Measurements from ENCODE around the gene VEGFB.

The VEGFB gene, protein sequence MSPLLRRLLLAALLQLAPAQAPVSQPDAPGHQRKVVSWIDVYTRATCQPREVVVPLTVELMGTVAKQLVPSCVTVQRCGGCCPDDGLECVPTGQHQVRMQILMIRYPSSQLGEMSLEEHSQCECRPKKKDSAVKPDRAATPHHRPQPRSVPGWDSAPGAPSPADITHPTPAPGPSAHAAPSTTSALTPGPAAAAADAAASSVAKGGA

GRCh38 chr11:64233913-64234586, at the start of gene VEGFB:
TSS of gene VEGFB (plus strand) at chr11:64234584. CDS start at chr11:64234834, 250 bp downstream.
- peak; percentile 88 for DNase-seq

DNA sequence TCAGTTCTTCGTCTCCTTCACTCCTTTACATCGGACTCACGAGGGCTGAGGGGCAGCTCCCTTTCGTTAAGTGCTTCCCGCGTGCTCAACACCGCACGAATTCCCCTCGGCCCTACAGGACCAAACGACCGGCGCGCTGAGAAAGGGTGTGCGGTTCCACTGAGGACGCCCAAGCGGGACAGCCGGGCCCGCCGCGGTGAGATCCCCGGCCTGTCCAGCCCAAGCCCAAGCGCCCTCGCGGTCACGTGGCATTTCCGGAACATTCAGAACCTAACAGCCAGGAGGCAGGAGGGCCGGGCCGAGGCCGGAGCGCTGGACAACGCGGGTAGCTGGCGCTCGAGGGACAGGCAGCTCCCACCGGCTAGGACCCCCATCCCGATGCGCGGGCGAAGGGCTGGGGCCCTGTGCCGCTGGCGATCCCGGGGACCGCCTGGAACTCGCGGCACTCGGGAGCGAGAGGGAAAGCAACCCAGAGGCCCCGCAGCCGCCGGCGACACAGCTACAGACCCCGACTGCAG, 49.1 kb upstream of the VEGFB start:
- peak; percentile 88 for DNase-seq

DNA sequence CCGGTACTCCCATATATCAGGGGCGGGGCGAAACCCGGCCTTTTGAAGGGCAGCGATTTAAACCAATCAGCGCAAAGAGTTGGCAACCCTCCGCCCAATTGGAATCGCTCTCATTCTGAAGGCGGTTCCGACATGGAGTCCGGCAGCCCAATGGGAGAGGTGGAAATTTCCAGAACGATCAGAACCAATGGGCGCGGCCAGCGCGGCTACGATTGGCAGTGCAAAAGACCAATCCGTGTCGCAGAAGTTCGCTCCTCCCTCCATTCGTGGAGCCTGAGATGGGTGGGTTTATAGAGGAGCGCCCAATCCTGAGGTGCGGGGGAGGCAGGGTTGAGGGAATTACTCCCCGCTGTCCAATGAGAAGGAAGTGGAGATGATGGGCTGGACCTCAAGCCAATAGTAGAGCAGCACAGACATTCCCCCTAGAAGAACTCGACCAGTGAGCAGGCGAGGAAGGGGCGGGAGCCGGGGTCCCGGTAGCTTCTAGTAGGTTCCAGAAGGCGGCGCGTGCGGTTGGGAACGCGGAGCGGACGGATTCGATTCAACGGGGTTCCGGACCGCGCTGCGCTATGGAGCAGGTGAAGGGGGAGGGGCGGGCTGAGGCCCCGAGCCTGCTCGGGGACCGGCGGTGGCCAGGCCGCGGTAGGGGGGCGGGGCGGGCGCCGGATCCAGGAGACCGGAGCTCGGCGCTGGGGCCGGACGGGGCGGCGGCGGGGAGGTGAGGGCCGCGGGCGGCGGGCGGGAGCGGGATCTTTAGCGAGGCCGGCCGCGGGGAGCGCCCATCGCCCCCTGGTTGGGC, 48.5 kb upstream of the VEGFB start, which contains the start of gene STIP1:
Gene STIP1 (plus strand): TSS at position 479 of the 799 bp plus-strand sequence. CDS start 91 bp downstream, at position 570.
- peak; percentile 100 for DNase-seq

- DNase-seq, result peak; percentile 58
These were observed 47.8 kb upstream of the VEGFB start for GRCh38 chr11:64186492-64187165.

DNA sequence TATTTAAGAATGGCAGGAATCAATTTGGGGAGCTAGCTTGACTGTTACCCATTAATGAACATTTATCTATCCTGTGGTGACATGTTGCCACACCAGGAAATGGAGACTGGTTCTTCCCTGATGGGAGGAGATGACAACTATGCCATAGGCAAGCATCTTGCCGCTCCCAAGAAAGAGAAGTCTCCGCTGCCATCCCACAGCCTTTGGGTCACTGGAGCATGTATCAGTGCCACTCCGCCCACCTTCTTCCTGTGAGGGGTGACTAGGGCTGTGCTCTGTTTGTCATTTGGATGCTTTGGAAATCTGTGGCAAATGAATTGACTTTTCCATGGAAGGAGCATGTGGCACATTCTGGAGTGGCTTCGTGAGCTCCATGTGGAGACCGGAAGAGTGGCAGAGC, 42.0 kb upstream of the VEGFB start:
- no peak for DNase-seq

GRCh38 chr11:64196626-64197025, 37.8 kb upstream of the VEGFB start:
- DNase-seq, result no peak

DNA sequence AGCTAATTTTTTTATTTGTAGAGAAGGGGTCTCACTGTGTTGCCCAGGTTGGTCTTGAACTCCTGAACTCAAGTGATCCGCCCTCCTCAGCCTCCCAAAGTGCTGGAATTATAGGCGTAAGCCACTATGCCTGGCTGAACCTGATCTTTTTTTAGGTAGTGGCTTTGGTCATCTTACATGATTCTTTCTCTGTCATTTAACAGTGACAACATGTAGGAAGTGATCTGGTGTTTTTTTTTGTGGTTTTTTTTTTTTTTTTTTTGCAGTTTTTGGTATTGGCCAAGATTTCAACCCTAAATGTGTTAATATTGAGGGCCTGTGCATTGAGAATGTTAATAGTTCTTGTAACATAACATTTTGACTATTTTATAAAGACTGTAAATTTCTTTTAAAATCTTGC, 35.9 kb upstream of the VEGFB start:
- no peak for DNase-seq

GRCh38 chr11:64201543-64201942, 32.8 kb upstream of the VEGFB start:
- DNase-seq, result no peak

- no peak for DNase-seq
These were observed 31.4 kb upstream of the VEGFB start for GRCh38 chr11:64202992-64203391.

DNA sequence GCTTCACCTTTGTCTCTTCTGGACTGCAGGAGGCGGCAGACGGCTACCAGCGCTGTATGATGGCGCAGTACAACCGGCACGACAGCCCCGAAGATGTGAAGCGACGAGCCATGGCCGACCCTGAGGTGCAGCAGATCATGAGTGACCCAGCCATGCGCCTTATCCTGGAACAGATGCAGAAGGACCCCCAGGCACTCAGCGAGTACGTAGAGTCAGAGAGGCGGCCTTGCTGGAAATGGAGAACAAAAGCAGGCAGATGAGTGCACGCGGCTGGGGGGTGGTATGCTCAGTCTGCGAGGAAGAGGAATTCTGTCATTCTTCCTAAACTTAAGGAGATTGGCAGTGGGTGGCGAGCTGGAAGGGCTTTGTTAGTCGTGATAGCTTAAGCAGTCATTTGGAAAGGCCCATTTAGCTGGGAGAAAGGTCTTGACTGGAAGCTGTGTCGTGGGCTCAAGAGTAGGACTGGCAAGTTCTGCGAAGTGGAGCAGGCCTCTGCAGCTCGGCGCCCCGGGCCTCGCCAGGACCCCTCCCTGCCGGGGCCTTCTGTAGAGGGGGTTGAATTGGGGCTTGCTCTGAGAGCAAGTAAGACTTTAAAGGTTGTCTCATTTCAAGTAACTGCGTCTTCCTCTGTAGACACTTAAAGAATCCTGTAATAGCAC, 30.8 kb upstream of the VEGFB start:
- no peak for DNase-seq

GRCh38 chr11:64204080-64204440, 30.3 kb upstream of the VEGFB start:
- DNase-seq, result no peak

DNA sequence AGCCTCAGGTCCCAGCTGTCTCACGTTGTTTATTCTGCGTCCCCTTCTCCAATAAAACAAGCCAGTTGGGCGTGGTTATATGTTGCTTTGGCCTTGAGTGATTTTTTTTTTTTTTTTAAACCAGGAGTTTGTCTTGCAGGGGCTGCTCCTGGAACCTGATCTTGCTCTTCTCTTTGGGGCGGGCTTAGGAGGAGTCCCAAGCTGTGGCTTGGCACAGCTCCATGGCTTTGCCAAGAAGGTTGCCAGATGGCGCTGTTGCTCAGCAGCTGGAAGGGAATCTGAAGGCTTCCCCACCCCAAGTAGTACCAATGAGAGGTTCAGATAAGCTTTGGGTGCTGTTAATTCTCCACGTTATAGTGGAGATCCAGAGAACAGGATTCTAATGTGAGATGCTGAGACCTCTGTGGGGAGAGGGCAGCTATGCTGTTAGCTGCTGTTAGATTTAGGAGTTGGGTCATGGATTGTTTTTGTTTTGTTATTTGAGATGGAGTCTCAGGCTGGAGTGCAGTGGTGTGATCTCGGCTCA, 29.9 kb upstream of the VEGFB start:
- DNase-seq, result peak; percentile 95

DNA sequence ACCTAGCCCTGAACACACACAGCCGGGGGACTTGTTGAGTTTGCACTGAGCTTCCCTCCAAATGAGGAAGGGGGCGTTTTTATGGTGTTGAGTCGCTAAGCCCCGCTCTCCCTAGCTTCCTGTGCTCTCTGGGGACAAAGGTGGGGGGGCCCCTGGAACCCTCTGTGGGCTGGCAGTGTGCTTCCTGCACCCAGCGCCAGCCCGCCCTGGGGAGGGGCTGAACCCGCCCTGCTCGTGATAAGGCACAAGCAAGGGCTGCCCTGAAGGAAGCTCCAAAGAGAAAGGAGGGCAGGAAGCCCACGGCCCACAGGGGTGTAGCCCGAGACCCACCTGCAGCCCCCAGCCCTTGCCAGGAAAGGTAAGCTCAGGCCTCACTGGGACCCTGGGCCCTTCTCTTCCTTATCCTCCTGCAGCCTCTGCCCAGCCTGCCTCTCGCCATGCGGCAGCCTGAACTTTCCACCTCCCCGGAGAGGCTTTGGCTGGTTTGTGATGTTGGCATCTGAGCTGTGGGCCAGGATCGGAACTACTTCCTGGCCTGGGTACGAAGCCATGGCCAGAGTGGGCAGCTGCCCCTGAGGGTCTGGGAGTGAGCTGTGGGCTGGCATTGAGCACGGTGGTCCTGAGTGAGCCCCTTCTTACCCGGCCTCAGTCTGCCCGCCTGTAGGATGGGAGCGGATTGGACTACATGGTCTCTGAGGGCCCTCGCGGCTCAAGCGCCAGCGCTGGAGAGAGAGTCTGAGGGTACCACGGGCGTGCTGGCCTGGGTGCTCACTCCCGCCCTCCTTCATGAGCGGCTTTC, 27.7 kb upstream of the VEGFB start, which contains the start of gene FERMT3:
Gene FERMT3 (plus strand): TSS at position 265 of the 799 bp plus-strand sequence. CDS start 644 bp downstream, outside the sequence.
- DNase-seq, result no peak

- DNase-seq, result no peak
These were observed 26.9 kb upstream of the VEGFB start for GRCh38 chr11:64207256-64208085.

GRCh38 chr11:64208086-64208795, 26.1 kb upstream of the VEGFB start:
- DNase-seq, result no peak

DNA sequence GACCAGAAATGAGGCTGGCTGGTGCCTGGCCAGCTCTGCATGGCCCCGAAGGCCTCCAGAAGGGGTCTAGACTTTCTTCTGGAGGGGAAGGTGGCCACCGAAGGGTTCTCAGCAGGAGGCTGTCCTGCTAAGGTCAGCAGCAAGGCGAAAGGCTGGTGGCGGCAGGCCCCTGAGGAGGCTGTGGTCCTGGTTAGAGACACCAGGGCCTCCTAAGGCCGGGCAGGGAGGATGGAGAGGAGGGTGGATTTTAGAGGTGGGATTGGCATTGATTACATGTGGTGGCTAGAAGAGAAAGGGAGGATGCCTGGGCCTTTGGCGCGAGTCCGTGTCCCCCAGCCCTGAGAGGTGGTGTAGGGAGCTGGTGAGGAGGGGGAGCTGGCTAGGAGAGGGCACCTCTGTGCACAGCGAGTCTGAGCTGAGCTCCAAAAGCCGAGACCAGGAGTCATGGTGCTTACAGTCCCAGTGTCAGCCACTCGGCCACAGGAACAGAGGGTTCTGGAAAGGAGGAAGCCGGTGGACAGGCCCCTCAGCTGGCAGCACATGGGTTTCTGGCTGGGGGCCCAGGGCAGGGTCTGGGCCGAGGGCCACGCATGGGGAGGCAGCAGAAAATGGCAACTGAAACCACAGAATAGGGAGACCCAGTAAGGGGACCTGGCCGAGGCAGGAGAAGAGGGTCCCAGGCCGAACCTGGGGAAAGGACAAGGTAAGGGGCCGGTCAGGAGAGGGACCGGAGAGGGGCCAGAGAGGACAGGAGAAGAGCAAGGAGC, 25.4 kb upstream of the VEGFB start:
- DNase-seq, result no peak

- no peak for DNase-seq
These were observed 24.9 kb upstream of the VEGFB start for GRCh38 chr11:64209563-64209843.

- no peak for DNase-seq
These were observed 23.9 kb upstream of the VEGFB start for GRCh38 chr11:64210301-64211020.

Measured in NCI-H69 (cell line).